PC-9 (cell line): ENCODE results near the gene HERC2. TPM values are rescaled to one million over a fixed set of nuclear protein-coding genes. Genes with fewer than 3 reads are reported as not detected.
"Not testable (repeated sequence)": the region's sequence is repeated elsewhere in the genome, so short reads cannot be mapped to it uniquely, and the experiment has no call there.

ENCODE experiments used
- BruUV-seq: library from RNA; stranded (reverse); fragments of 400-500 nt; replicated peaks from 2 replicates; lab custom pipeline; 2021; lab: Mats Ljungman, UMichigan
- CTCF ChIA-PET: fragments of 300-600 bp; sonication (Branson Sonifier 250); formaldehyde crosslinking; loops from one replicate; lab custom pipeline; 2022; ENCODE audit warnings: antibody characterized with exemption; lab: Charles Lee
- POLR2A ChIA-PET: fragments of 300-600 bp; sonication (Branson Sonifier 250); formaldehyde crosslinking; loops from one replicate; lab custom pipeline; 2022; ENCODE audit warnings: antibody characterized with exemption; ENCODE audit not compliant: unreplicated experiment; lab: Charles Lee
- DNase-seq, 2 experiments: peaks; one replicate each; pipeline versions ENCODE4 v3.0.0 to v3.0.0-alpha.2; 2015 to 2022; ENCODE audit warnings: mixed read lengths in 1 of 2
- H2AFZ ChIP-seq: fragments of 200-600 bp; sonication (generic); 2 replicates; pipeline ENCODE4 v1.8.1; 2017; ENCODE audit warnings: antibody characterized with exemption
- H3F3A ChIP-seq: fragments of 200-600 bp; sonication (generic); 2 replicates; pipeline ENCODE4 v1.8.1; 2017; ENCODE audit warnings: antibody characterized with exemption, mild to moderate bottlenecking, low read depth; ENCODE audit not compliant: insufficient read depth
- H3K27ac ChIP-seq: fragments of 200-600 bp; sonication (generic); 2 replicates; pipeline ENCODE4 v1.6.1; 2016; ENCODE audit warnings: mixed run types
- H3K27me3 ChIP-seq: fragments of 200-600 bp; sonication (generic); 2 replicates; pipeline ENCODE4 v1.6.1; 2016; ENCODE audit warnings: low read depth, mixed run types; ENCODE audit not compliant: insufficient read depth
- H3K36me3 ChIP-seq: fragments of 200-600 bp; sonication (generic); 2 replicates; pipeline ENCODE4 v1.6.1; 2016; ENCODE audit warnings: low read depth, mixed run types
- H3K4me1 ChIP-seq: fragments of 200-600 bp; sonication (generic); replicated peaks from 2 replicates; pipeline ENCODE4 v1.6.1; 2016; ENCODE audit warnings: mixed run types; ENCODE audit not compliant: insufficient read depth
- H3K4me2 ChIP-seq: fragments of 200-600 bp; sonication (generic); 2 replicates; pipeline ENCODE4 v1.6.1; 2017; ENCODE audit warnings: mixed run types
- H3K4me3 ChIP-seq: fragments of 200-600 bp; sonication (generic); 2 replicates; pipeline ENCODE4 v1.6.1; 2016; ENCODE audit warnings: mixed run types
- H3K79me2 ChIP-seq: fragments of 200-600 bp; sonication (generic); 2 replicates; pipeline ENCODE4 v1.6.1; 2017; ENCODE audit warnings: low read depth, mixed run types
- H3K9me2 ChIP-seq: fragments of 200-600 bp; sonication (generic); 2 replicates; pipeline ENCODE4 v1.8.1; 2017; ENCODE audit warnings: mild to moderate bottlenecking; ENCODE audit not compliant: insufficient read depth
- H3K9me3 ChIP-seq: fragments of 200-600 bp; sonication (generic); 2 replicates; pipeline ENCODE4 v1.8.1; 2016; ENCODE audit warnings: low read depth; ENCODE audit not compliant: insufficient read depth
- H4K20me1 ChIP-seq: fragments of 200-600 bp; sonication (generic); 2 replicates; pipeline ENCODE4 v1.8.1; 2017; ENCODE audit not compliant: insufficient read depth
- EZH2 ChIP-seq: fragments of 200-600 bp; sonication (generic); IDR thresholded peaks from 2 replicates; pipeline ENCODE4 v1.8.0; 2017; ENCODE audit warnings: antibody characterized with exemption, low read depth
- intact Hi-C: fragments of 100-400 bp; cut with micrococcal nuclease; formaldehyde crosslinking; loops from one replicate; pipeline ENCODE4 v1.10.0; 2022; ENCODE audit not compliant: unreplicated experiment
- total RNA-seq: library from RNA; stranded (reverse); gene quantifications from 2 replicates; pipeline ENCODE4 v1.2.3, GENCODE V29; 2021
- TF ChIP-seq, protein P1 (sequence below): fragments of 200-600 bp; sonication (generic); conservative IDR thresholded peaks from 2 replicates; pipeline ENCODE4 v1.6.1; 2017; ENCODE audit warnings: mixed run types, antibody characterized with exemption, mild to moderate bottlenecking, moderate library complexity

Gene HERC2
- total RNA-seq, 1 experiment from 2014 or later, result 49.7 TPM

DNA sequence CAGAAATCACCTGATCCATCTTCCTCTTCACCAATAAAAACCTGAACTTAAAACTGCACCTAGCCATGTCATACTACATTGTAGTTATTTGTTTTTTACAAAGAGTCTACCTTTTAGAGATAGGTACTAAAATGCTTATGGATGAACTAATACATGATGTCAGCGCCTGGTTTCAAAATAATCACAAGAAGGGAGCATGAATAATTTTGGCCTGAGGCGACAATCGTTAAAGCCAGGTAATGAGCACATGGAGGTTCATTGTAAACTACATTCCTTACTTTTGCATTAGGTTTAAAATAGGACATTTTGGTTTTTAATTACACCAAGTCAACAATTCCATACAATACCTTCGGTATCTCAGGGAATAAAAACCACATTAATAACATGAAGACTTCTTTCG, 125.4 kb downstream of the HERC2 start:
- H3K9me2 ChIP-seq, POLR2A ChIA-PET, DNase-seq, H4K20me1 ChIP-seq, H3K9me3 ChIP-seq, H3K79me2 ChIP-seq, H3K4me1 ChIP-seq, intact Hi-C loops, H3K36me3 ChIP-seq, H3K4me3 ChIP-seq, H3K4me2 ChIP-seq, BruUV-seq, H3K27ac ChIP-seq, H3F3A ChIP-seq, H3K27me3 ChIP-seq, CTCF ChIA-PET, H2AFZ ChIP-seq: not testable (repeated sequence)

DNA sequence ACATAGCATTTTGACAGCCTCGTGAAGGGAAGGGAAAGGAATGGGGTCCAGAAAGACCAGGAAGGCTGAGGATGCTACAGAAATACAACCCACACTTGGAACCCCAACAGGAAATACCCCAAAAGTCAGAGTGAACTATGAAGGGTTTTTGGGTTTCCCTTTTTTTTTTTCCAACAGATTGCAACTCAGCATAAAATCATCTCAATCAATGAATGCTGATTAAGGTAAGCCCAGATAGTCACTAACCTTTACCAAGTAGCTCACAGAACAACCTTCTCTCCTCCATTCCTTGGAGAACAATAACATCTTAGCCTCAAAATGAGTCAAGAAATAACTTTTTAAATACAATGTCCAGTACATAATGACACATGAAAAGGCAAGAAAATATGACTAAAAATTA, 129.2 kb downstream of the HERC2 start:
- Histone ChIP-seq H2AFZ (no peak overlapping the region), H3K79me2 (no peaks in the 10 kb centered on the region), H3F3A (no peaks in the 10 kb centered on the region), H4K20me1 (no peaks in the 10 kb centered on the region), H3K4me1 (no peaks in the 10 kb centered on the region), H3K27me3 (no peaks in the 10 kb centered on the region), H3K9me2 (no peaks in the 10 kb centered on the region), H3K9me3 (no peaks in the 10 kb centered on the region), H3K27ac (no peak overlapping the region), H3K4me3 (no peak overlapping the region), H3K36me3 (no peaks in the 10 kb centered on the region), H3K4me2 (no peak overlapping the region)
- ChIA-PET POLR2A (no interaction called here), CTCF (no interaction called here)
- no peak for TF ChIP-seq EZH2
- TF ChIP-seq, protein P1, sequence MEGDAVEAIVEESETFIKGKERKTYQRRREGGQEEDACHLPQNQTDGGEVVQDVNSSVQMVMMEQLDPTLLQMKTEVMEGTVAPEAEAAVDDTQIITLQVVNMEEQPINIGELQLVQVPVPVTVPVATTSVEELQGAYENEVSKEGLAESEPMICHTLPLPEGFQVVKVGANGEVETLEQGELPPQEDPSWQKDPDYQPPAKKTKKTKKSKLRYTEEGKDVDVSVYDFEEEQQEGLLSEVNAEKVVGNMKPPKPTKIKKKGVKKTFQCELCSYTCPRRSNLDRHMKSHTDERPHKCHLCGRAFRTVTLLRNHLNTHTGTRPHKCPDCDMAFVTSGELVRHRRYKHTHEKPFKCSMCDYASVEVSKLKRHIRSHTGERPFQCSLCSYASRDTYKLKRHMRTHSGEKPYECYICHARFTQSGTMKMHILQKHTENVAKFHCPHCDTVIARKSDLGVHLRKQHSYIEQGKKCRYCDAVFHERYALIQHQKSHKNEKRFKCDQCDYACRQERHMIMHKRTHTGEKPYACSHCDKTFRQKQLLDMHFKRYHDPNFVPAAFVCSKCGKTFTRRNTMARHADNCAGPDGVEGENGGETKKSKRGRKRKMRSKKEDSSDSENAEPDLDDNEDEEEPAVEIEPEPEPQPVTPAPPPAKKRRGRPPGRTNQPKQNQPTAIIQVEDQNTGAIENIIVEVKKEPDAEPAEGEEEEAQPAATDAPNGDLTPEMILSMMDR, result no peak
- no peak for DNase-seq
- intact Hi-C loops, result no loop called here
- no TSS peak for BruUV-seq

GRCh38 chr15:28191832-28192231, 130.1 kb downstream of the HERC2 start:
- no peaks in the 10 kb centered on the region for H3K9me2 ChIP-seq
- intact Hi-C loops, result no loop called here
- no peak overlapping the region for H2AFZ ChIP-seq
- H3F3A ChIP-seq, result no peaks in the 10 kb centered on the region
- DNase-seq, result no peak
- H3K4me2 ChIP-seq, result no peak overlapping the region
- no peaks in the 10 kb centered on the region for H3K36me3 ChIP-seq
- no peak overlapping the region for H3K27ac ChIP-seq
- no peak for TF ChIP-seq EZH2
- TF ChIP-seq, protein P1, result no peak
- BruUV-seq, result no TSS peak
- no peaks in the 10 kb centered on the region for H4K20me1 ChIP-seq
- POLR2A ChIA-PET, result no interaction called here
- CTCF ChIA-PET, result no interaction called here
- no peaks in the 10 kb centered on the region for H3K27me3 ChIP-seq
- no peaks in the 10 kb centered on the region for H3K9me3 ChIP-seq
- no peak overlapping the region for H3K4me3 ChIP-seq
- H3K79me2 ChIP-seq, result no peaks in the 10 kb centered on the region
- no peaks in the 10 kb centered on the region for H3K4me1 ChIP-seq

DNA sequence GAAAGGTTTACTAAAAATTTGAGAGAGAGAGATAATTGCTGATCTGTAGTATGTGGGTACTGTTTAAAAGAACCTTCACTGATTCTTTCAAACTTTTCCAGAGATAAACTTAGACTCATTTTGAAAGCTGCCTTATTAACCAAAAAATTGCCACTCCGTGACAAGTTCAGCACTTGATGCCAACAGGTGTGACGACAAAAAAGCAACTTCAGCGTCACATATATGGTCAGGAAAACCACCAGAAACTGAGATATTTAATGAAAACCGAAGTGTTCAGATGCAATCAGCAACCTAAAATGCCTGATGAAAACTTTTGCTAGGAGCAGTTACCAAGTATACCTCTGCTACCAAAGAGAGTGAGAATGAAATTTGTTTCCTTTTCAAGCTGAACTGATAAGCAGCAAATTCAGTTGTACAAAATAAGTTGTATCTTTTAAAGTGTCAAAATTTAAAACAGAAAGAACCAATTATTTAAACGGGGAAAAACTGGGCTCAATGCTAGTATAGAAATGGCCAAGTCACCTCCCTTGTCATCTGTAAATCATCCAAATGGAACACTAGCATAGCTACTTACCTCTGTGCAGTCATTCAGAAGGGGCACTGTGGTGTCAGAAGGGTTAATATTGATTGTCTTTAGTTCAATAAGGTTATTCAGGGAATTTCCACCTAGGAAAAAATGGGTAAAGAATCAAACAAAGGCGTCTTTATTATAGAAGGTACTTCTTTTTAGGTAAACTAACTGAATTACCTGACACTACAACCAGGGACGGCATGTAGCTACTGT, 131.4 kb downstream of the HERC2 start:
- no peaks in the 10 kb centered on the region for H3K4me1 ChIP-seq
- no peaks in the 10 kb centered on the region for H4K20me1 ChIP-seq
- no peaks in the 10 kb centered on the region for H3K9me2 ChIP-seq
- H3K79me2 ChIP-seq, result no peaks in the 10 kb centered on the region
- H2AFZ ChIP-seq, result no peak overlapping the region
- no peak overlapping the region for H3K27ac ChIP-seq
- TF ChIP-seq, protein P1, result no peak
- no peak for TF ChIP-seq EZH2
- no peak for DNase-seq
- CTCF ChIA-PET, result no interaction called here
- no peak overlapping the region for H3K4me2 ChIP-seq
- H3K27me3 ChIP-seq, result no peaks in the 10 kb centered on the region
- intact Hi-C loops, result no loop called here
- no peaks in the 10 kb centered on the region for H3K9me3 ChIP-seq
- POLR2A ChIA-PET, result no interaction called here
- no peak overlapping the region for H3K4me3 ChIP-seq
- H3K36me3 ChIP-seq, result no peaks in the 10 kb centered on the region
- H3F3A ChIP-seq, result no peaks in the 10 kb centered on the region
- BruUV-seq, result no TSS peak
